ENCODE data around the gene KRT80. TPM values are rescaled to one million over a fixed set of nuclear protein-coding genes. Genes with fewer than 3 reads are reported as not detected.

KRT80 gene
- total and polyA plus RNA-seq, 2 donors from 2014 or later = 1.0 to 12.3 TPM

- intact Hi-C loops (cut with DNase I) = no loop called here
Measured at GRCh38 chr12:52146089-52146821, 45.6 kb downstream of the KRT80 start.

GRCh38 chr12:52145228-52146088 is 46.4 kb downstream of the KRT80 start:
- no peak overlapping the region for H3K27ac ChIP-seq (ENCODE audit: low read depth in 2 of 2, low read length in 2 of 2)
- H3K4me1 ChIP-seq (ENCODE audit: control insufficient read depth in 2 of 3, insufficient read depth in 2 of 3, low read depth in 1 of 3, low read length in 3 of 3) = peaks cover 0 to 17% (median 14%) of the 10 kb centered on the region in 3 donors
- no peak for TF ChIP-seq CTCF (IDR thresholded peaks at IDR 0.05; ENCODE audit: borderline replicate concordance, extremely low read depth, insufficient read depth)
- intact Hi-C loops (cut with DNase I) = no loop called here
- no peak for DNase-seq
- no peak for FAIRE-seq
- H3K9me3 ChIP-seq (ENCODE audit: control insufficient read depth in 2 of 3, insufficient read depth in 1 of 3, low read length in 3 of 3) = no peaks in the 10 kb centered on the region
- H3K4me3 ChIP-seq (ENCODE audit: low read length in 3 of 3) = no peak overlapping the region
- no peaks in the 10 kb centered on the region for H3K36me3 ChIP-seq (ENCODE audit: control insufficient read depth in 2 of 3, insufficient read depth in 3 of 3, low read length in 3 of 3)
- no peaks in the 10 kb centered on the region for H3K27me3 ChIP-seq (ENCODE audit: control insufficient read depth, insufficient read depth, low read length)
- no peak overlapping the region for H3K9ac ChIP-seq (ENCODE audit: low read length in 3 of 3)

More at GRCh38 chr12:52146089-52146821, 45.6 kb downstream of the KRT80 start:
- H3K4me3 ChIP-seq (ENCODE audit: low read length in 3 of 3) = no peak overlapping the region
- peak overlapping the region in 1 of 2 donors; percentile 74 for H3K27ac ChIP-seq (ENCODE audit: low read depth in 2 of 2, low read length in 2 of 2)
- H3K9ac ChIP-seq (ENCODE audit: low read length in 3 of 3) = peak overlapping the region in 1 of 3 donors; percentile 34
- H3K4me1 ChIP-seq (ENCODE audit: control insufficient read depth in 2 of 3, insufficient read depth in 2 of 3, low read depth in 1 of 3, low read length in 3 of 3) = peaks cover 0 to 17% (median 14%) of the 10 kb centered on the region in 3 donors
- peak in 1 of 5 donors; percentile 38 for DNase-seq
- H3K27me3 ChIP-seq (ENCODE audit: control insufficient read depth, insufficient read depth, low read length) = no peaks in the 10 kb centered on the region
- FAIRE-seq = no peak
- TF ChIP-seq CTCF (IDR thresholded peaks at IDR 0.05; ENCODE audit: borderline replicate concordance, extremely low read depth, insufficient read depth) = no peak
- no peaks in the 10 kb centered on the region for H3K36me3 ChIP-seq (ENCODE audit: control insufficient read depth in 2 of 3, insufficient read depth in 3 of 3, low read length in 3 of 3)
- no peaks in the 10 kb centered on the region for H3K9me3 ChIP-seq (ENCODE audit: control insufficient read depth in 2 of 3, insufficient read depth in 1 of 3, low read length in 3 of 3)

- Histone ChIP-seq H3K36me3 (ENCODE audit: control insufficient read depth in 2 of 3, insufficient read depth in 3 of 3, low read length in 3 of 3) (no peaks in the 10 kb centered on the region), H3K27me3 (ENCODE audit: control insufficient read depth, insufficient read depth, low read length) (no peaks in the 10 kb centered on the region), H3K9me3 (ENCODE audit: control insufficient read depth in 2 of 3, insufficient read depth in 1 of 3, low read length in 3 of 3) (no peaks in the 10 kb centered on the region), H3K4me1 (ENCODE audit: control insufficient read depth in 2 of 3, insufficient read depth in 2 of 3, low read depth in 1 of 3, low read length in 3 of 3) (peaks cover 0 to 17% (median 14%) of the 10 kb centered on the region in 3 donors), H3K27ac (ENCODE audit: low read depth in 2 of 2, low read length in 2 of 2) (no peak overlapping the region), H3K4me3 (ENCODE audit: low read length in 3 of 3) (no peak overlapping the region), H3K9ac (ENCODE audit: low read length in 3 of 3) (no peak overlapping the region)
- FAIRE-seq (no peak), DNase-seq (no peak)
- no peak for TF ChIP-seq CTCF (IDR thresholded peaks at IDR 0.05; ENCODE audit: borderline replicate concordance, extremely low read depth, insufficient read depth)
- intact Hi-C loops (cut with DNase I) = no loop called here
Measured at GRCh38 chr12:52144512-52145227, 47.1 kb downstream of the KRT80 start.
